ENCODE data around the gene LRRC56.

The LRRC56 gene

DNA sequence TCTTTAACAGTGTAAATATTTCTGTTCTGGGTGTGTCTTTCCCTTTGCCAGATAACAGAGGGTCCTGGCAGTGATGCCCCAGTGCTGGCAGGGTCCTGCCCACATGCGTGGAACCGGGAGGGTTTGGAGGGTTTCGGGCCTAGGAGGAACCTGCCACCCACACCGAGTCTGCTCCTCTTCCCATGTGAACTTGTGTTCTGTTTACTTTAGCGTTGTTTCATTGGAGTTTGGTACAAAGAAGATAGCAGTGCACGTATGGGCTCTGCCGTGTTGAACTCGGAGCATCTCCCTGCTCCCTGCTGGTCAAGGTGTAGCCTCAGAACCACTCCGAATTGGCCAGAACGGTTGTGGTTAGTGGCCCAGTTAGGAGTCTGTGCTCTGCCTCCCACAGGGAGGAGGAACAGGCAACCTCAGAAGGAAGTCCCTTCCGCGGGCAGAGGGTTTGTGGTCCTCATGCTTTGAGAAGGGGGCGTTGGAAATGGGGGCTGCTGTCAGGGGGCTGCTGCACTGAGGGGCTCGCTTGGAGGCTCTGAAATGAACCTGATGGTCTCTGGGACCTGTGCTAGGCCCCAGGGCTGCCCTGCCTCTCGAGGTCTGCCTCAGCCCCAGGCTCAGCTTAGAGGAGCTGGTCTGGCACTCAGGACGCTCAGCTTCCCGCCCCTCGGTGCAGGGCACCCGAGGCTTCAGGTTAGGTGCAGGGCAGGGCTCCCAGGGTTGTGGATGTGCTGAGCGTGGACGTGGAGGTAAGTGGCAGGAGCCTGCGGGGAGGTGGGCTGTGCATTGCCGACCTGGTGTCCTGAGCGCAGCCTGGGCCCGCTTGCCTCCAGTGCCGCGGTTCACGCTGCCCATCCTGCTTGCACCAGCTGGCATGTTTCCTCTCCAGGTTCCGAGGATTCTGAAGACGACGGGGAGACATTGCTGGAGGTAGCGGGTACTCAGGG, 49.3 kb downstream of the LRRC56 start:
- peak overlapping the region; percentile 5; the same call in 1 of the 2 replicates for H3K27ac ChIP-seq (replicated peaks)
- TF ChIP-seq SPI1 (IDR thresholded peaks at IDR 0.05; ENCODE audit: borderline replicate concordance, low read depth), result 0 out of 2 replicates have a peak, but pooled peaks have one; percentile 5
- TF ChIP-seq GABPA (IDR thresholded peaks at IDR 0.05; ENCODE audit: low read depth), result no peak
- no peak for DNase-seq (ENCODE audit: low read depth in 1 of 2, low spot score in 1 of 2)
- H3K27me3 ChIP-seq (ENCODE audit: insufficient read depth, poor library complexity, severe bottlenecking), result no peaks in the 10 kb centered on the region
- no peak overlapping the region for H3K4me3 ChIP-seq (replicated peaks; ENCODE audit: insufficient read depth, low read length)

DNA sequence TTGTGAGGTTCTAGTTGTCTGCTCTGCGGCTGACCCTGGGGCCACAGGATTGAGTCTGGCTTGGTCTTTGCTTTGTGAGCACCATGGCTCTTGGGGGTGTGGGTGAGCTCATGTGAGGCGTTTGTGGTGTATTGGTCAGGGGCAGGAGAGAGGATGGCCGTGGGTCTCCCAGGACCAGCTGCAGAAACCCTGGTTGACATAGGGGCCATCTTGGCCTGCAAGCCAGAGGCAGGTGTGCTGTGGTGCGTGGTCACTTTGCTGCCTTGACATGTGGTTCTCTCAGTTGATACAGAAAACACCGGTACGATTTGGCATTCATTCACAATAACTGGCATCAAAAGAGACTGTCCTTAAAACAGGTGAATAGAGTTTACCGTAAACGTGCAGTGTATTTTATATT, 50.2 kb downstream of the LRRC56 start:
- Histone ChIP-seq H3K27ac (replicated peaks) (peak overlapping the region; percentile 33), H3K4me3 (replicated peaks; ENCODE audit: insufficient read depth, low read length) (no peak overlapping the region), H3K27me3 (ENCODE audit: insufficient read depth, poor library complexity, severe bottlenecking) (no peaks in the 10 kb centered on the region)
- no peak for DNase-seq (ENCODE audit: low read depth in 1 of 2, low spot score in 1 of 2)
- TF ChIP-seq CTCF (IDR thresholded peaks at IDR 0.05; ENCODE audit: insufficient read depth, low read length) (no peak), REST (IDR thresholded peaks at IDR 0.05; ENCODE audit: insufficient replicate concordance, low read depth) (no peak)

GRCh38 chr11:587978-588380, 50.7 kb downstream of the LRRC56 start:
- Histone ChIP-seq H3K4me3 (replicated peaks; ENCODE audit: insufficient read depth, low read length) (no peak overlapping the region), H3K27me3 (ENCODE audit: insufficient read depth, poor library complexity, severe bottlenecking) (no peaks in the 10 kb centered on the region), H3K27ac (replicated peaks) (peak overlapping the region; percentile 53)
- DNase-seq (ENCODE audit: low read depth in 1 of 2, low spot score in 1 of 2), result peak; percentile 92 to 93
- TF ChIP-seq SPI1 (IDR thresholded peaks at IDR 0.05; ENCODE audit: borderline replicate concordance, low read depth) (peak; percentile 51; the same call in 1 of the 2 replicates), POLR2AphosphoS5 (IDR thresholded peaks at IDR 0.05; ENCODE audit: low read depth) (no peak; the same call in 1 of the 2 replicates), GABPA (IDR thresholded peaks at IDR 0.05; ENCODE audit: low read depth) (peak; percentile 66)

DNA sequence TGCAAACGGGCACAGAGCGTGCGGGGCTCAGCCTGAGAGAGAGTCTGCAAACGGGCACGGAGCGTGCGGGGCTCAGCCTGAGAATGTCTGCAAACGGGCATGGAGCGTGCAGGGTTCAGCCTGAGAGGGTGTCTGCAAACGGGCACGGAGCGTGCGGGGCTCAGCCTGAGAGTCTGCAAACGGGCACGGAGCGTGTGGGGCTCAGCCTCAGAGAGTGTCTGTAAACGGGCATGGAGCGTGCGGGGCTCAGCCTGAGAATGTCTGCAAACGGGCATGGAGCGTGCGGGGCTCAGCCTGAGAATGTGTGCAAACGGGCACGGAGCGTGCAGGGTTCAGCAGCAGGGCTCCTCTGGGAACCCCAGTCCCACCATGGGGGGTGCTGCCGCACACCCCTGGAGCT, 52.5 kb downstream of the LRRC56 start:
- H3K27ac ChIP-seq (replicated peaks), result no peak overlapping the region
- no peaks in the 10 kb centered on the region for H3K27me3 ChIP-seq (ENCODE audit: insufficient read depth, poor library complexity, severe bottlenecking)
- TF ChIP-seq GABPA (IDR thresholded peaks at IDR 0.05; ENCODE audit: low read depth), result no peak
- no peak for TF ChIP-seq CTCF (IDR thresholded peaks at IDR 0.05; ENCODE audit: insufficient read depth, low read length)
- TF ChIP-seq SPI1 (IDR thresholded peaks at IDR 0.05; ENCODE audit: borderline replicate concordance, low read depth), result no peak
- TF ChIP-seq POLR2AphosphoS5 (IDR thresholded peaks at IDR 0.05; ENCODE audit: low read depth), result no peak
- no peak for TF ChIP-seq REST (IDR thresholded peaks at IDR 0.05; ENCODE audit: insufficient replicate concordance, low read depth)
- no peak for DNase-seq (ENCODE audit: low read depth in 1 of 2, low spot score in 1 of 2)
- H3K4me3 ChIP-seq (replicated peaks; ENCODE audit: insufficient read depth, low read length), result no peak overlapping the region

Data from HL-60 (cell line).